GM21529 (cell line): ENCODE measurements around the gene NFKBIE.

Experiments
- ATAC-seq: cut with Tn5 transposase; IDR thresholded peaks from one replicate; pipeline ENCODE4 v1.9.1; 2021; ENCODE audit not compliant: unreplicated experiment

NFKBIE gene

GRCh38 chr6:44229376-44230033 is 35.8 kb downstream of the NFKBIE start:
- no peak for ATAC-seq

GRCh38 chr6:44228836-44229235 is 36.5 kb downstream of the NFKBIE start:
- no peak for ATAC-seq

GRCh38 chr6:44228433-44228832 is 36.9 kb downstream of the NFKBIE start:
- no peak for ATAC-seq

GRCh38 chr6:44228031-44228430 is 37.3 kb downstream of the NFKBIE start:
- ATAC-seq, result no peak

- no peak for ATAC-seq
Measured at GRCh38 chr6:44227148-44227793, 38.1 kb downstream of the NFKBIE start.

- ATAC-seq, result no peak
Measured at GRCh38 chr6:44226368-44227147, 38.8 kb downstream of the NFKBIE start.

- no peak for ATAC-seq
Measured at GRCh38 chr6:44225579-44226325, 39.6 kb downstream of the NFKBIE start.

- ATAC-seq, result no peak
Measured at GRCh38 chr6:44224965-44225305, 40.4 kb downstream of the NFKBIE start.

- ATAC-seq, result no peak
Measured at GRCh38 chr6:44224029-44224964, 41.1 kb downstream of the NFKBIE start.

- peak; percentile 48 for ATAC-seq
Measured at GRCh38 chr6:44223319-44224028, 41.9 kb downstream of the NFKBIE start, which contains the start of gene SLC29A1. Gene SLC29A1 (plus strand): TSS chr6:44223595. CDS start chr6:44227314, 3,719 bp downstream.

GRCh38 chr6:44222486-44223318 is 42.6 kb downstream of the NFKBIE start:
- ATAC-seq, result no peak

- ATAC-seq, result no peak
Measured at GRCh38 chr6:44221961-44222335, 43.4 kb downstream of the NFKBIE start.

GRCh38 chr6:44221291-44221960 is 43.9 kb downstream of the NFKBIE start:
- peak; percentile 44 for ATAC-seq

- ATAC-seq, result no peak
Measured at GRCh38 chr6:44220913-44221290, 44.4 kb downstream of the NFKBIE start.

GRCh38 chr6:44219815-44220784 is 45.3 kb downstream of the NFKBIE start:
- ATAC-seq, result no peak

- peak; percentile 54 for ATAC-seq
Measured at GRCh38 chr6:44219053-44219814, 46.1 kb downstream of the NFKBIE start.
